ENCODE results near the gene MYO7B. TPM values are rescaled to one million over a fixed set of nuclear protein-coding genes. Genes with fewer than 3 reads are reported as not detected.

Gene MYO7B
- polyA plus RNA-seq, 1 of the 3 experiments (the other 2 are of a cell fraction): 0.08 TPM

DNA sequence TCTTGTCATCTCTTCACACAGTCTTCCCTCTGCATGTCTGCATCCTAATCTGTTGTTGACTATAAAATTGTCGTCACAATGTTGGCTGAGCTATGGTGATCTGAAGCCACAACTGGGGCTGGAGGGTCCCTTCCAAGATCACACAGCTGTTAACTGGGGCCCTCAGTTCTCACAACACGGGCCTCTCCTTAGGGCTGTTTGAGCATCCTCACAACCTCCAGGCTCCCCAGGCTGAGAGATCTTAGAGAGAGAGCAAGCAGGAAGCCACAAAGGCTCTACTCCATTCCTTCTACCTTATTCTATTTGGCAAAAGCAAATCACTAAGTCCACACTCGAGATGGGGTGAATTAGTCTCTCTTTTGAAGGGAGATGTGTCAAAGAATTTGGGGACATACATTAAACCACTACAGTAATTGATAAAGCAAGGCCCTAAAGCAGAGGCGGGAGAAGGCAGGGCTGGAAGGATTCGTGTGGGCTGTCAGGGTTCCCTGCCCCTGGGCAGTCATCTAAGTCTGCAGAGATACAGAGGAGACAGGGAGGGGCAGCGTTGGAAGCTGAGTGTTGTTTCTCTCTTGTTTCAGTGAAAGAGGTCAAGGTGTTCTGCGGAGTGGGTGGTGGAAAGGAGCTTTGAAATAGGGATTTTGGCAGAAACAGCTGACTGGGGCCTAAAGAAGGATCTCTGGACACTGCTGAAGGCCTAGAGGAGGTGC is 15.9 kb downstream of the MYO7B start (continued):
- TF ChIP-seq, protein P1, sequence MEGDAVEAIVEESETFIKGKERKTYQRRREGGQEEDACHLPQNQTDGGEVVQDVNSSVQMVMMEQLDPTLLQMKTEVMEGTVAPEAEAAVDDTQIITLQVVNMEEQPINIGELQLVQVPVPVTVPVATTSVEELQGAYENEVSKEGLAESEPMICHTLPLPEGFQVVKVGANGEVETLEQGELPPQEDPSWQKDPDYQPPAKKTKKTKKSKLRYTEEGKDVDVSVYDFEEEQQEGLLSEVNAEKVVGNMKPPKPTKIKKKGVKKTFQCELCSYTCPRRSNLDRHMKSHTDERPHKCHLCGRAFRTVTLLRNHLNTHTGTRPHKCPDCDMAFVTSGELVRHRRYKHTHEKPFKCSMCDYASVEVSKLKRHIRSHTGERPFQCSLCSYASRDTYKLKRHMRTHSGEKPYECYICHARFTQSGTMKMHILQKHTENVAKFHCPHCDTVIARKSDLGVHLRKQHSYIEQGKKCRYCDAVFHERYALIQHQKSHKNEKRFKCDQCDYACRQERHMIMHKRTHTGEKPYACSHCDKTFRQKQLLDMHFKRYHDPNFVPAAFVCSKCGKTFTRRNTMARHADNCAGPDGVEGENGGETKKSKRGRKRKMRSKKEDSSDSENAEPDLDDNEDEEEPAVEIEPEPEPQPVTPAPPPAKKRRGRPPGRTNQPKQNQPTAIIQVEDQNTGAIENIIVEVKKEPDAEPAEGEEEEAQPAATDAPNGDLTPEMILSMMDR (IDR thresholded peaks at IDR 0.05): no peak
- TF ChIP-seq, protein P2, sequence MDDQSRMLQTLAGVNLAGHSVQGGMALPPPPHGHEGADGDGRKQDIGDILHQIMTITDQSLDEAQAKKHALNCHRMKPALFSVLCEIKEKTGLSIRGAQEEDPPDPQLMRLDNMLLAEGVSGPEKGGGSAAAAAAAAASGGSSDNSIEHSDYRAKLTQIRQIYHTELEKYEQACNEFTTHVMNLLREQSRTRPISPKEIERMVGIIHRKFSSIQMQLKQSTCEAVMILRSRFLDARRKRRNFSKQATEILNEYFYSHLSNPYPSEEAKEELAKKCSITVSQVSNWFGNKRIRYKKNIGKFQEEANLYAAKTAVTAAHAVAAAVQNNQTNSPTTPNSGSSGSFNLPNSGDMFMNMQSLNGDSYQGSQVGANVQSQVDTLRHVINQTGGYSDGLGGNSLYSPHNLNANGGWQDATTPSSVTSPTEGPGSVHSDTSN (IDR thresholded peaks at IDR 0.05): no peak

DNA sequence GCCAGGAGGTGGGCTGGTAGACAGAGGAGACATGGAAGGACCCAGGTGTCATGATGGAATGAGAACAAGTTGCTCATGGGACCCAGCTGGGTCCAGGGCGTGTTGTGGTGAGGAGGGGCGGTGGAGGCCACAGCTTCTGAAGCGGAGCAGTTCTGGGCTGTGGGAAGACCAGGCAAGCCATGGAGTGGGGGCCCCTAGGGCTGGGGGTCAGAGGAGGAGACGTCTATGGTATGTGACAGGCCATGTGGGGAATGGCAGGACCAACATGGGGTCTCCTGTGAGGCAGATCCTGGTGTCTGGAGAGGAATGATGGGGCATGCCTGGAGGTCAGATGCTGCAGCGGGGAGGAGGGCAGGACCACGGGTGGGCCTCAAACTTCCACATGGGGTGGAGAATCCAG is 16.9 kb downstream of the MYO7B start:
- Histone ChIP-seq H3K9ac (no peak overlapping the region), H3K4me1 (ENCODE audit: control insufficient read depth in 1 of 2, insufficient read depth in 2 of 2, low read depth in 1 of 2, low read length in 1 of 2) (no peaks in the 10 kb centered on the region), H3K9me3 (no peaks in the 10 kb centered on the region), H3K27me3 (ENCODE audit: insufficient read depth) (no peaks in the 10 kb centered on the region; the same call in 1 of the 2 replicates), H3K79me2 (ENCODE audit: insufficient read depth) (no peaks in the 10 kb centered on the region), H3K4me3 (ENCODE audit: low read depth in 2 of 2, low read length in 1 of 2) (no peak overlapping the region), H3K36me3 (replicated peaks in 1 of 2; ENCODE audit: control insufficient read depth in 1 of 2, insufficient read depth in 2 of 2, low read length in 1 of 2) (no peaks in the 10 kb centered on the region), H2AFZ (ENCODE audit: low read depth) (no peak overlapping the region), H3K9me2 (no peaks in the 10 kb centered on the region), H3K27ac (ENCODE audit: low read depth in 2 of 2, low read length in 1 of 2) (no peak overlapping the region), H3K4me2 (no peak overlapping the region), H4K20me1 (ENCODE audit: insufficient read depth) (no peaks in the 10 kb centered on the region), H3F3A (replicated peaks; ENCODE audit: insufficient read depth) (no peaks in the 10 kb centered on the region)
- TF ChIP-seq GABPA (IDR thresholded peaks at IDR 0.05; ENCODE audit: low read depth): no peak
- TF ChIP-seq, protein P3, sequence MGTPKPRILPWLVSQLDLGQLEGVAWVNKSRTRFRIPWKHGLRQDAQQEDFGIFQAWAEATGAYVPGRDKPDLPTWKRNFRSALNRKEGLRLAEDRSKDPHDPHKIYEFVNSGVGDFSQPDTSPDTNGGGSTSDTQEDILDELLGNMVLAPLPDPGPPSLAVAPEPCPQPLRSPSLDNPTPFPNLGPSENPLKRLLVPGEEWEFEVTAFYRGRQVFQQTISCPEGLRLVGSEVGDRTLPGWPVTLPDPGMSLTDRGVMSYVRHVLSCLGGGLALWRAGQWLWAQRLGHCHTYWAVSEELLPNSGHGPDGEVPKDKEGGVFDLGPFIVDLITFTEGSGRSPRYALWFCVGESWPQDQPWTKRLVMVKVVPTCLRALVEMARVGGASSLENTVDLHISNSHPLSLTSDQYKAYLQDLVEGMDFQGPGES (IDR thresholded peaks at IDR 0.05; ENCODE audit: low read depth, low read length): no peak
- no peak for TF ChIP-seq TCF12 (IDR thresholded peaks at IDR 0.05)
- TF ChIP-seq SMC3 (IDR thresholded peaks at IDR 0.05; ENCODE audit: low read depth, low read length): no peak
- TF ChIP-seq, protein P2 (IDR thresholded peaks at IDR 0.05): no peak
- TF ChIP-seq MXI1 (IDR thresholded peaks at IDR 0.05; ENCODE audit: low read depth, low read length): no peak
- no peak for TF ChIP-seq JUND (IDR thresholded peaks at IDR 0.05)
- TF ChIP-seq POLR2AphosphoS5 (IDR thresholded peaks at IDR 0.05; ENCODE audit: low read depth, low read length): no peak
- TF ChIP-seq, protein P4, sequence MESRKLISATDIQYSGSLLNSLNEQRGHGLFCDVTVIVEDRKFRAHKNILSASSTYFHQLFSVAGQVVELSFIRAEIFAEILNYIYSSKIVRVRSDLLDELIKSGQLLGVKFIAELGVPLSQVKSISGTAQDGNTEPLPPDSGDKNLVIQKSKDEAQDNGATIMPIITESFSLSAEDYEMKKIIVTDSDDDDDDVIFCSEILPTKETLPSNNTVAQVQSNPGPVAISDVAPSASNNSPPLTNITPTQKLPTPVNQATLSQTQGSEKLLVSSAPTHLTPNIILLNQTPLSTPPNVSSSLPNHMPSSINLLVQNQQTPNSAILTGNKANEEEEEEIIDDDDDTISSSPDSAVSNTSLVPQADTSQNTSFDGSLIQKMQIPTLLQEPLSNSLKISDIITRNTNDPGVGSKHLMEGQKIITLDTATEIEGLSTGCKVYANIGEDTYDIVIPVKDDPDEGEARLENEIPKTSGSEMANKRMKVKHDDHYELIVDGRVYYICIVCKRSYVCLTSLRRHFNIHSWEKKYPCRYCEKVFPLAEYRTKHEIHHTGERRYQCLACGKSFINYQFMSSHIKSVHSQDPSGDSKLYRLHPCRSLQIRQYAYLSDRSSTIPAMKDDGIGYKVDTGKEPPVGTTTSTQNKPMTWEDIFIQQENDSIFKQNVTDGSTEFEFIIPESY (IDR thresholded peaks at IDR 0.05; ENCODE audit: borderline replicate concordance, low read depth): no peak
- no peak for TF ChIP-seq FOXM1 (IDR thresholded peaks at IDR 0.05; ENCODE audit: low read depth)
- DNase-seq: no peak
- 47% methylated on average over 5 of the region's 6 CpGs for WGBS (ENCODE audit: low lambda C conversion rate)
- ChIA-PET CTCF (no interaction called here), POLR2A (no interaction called here)
